Stimulated activated CD8-positive, alpha-beta memory T cell treated with anti-CD3 and anti-CD28 coated beads, Interleukin-12 subunit alpha, Interleukin-12 subunit beta, amount 100 ng/mL, for 1 hour (primary cell): Measurements from ENCODE around the gene PLK5.
"Not testable (repeated sequence)": the region's sequence is repeated elsewhere in the genome, so short reads cannot be mapped to it uniquely, and the experiment has no call there.

Experiments
- DNase-seq: peaks from one replicate; pipeline ENCODE4 v3.0.0-alpha.2; 2020; ENCODE audit warnings: low read depth

Gene PLK5

GRCh38 chr19:1523412-1524286 lies at the start of gene PLK5:
PLK5 (plus strand) TSS chr19:1524077; CDS start chr19:1526997, 2,920 bp downstream.
- no peak for DNase-seq

DNA sequence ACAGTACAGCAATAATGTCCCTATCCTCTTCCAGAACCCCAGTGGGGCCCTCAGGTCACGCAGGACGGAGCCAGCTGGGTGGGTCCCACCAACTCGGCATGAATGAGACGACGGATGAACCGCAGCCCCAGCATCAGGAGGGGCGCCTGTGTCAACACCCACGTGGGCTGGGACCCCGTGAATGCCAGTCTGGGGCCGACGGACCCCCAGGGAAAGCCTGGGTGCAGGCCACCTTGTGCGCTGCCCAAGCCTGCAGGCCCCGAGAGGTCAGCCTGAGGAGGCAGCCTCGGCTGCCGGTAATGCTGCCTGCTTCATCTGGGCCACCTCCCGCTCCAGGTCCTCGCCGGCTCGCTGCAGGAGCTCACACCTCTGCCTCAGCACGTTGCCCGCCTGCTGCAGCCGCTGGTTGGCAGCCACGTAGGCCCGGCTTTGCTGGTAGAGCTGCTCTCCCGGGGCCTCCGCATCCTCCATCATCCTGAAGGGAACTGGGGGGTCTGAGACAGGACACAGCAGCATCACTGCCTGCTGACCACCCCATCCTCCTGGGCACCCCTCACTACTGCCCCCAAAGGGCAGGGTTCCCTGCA lies 49.0 kb upstream of the PLK5 start:
- no peak for DNase-seq

DNA sequence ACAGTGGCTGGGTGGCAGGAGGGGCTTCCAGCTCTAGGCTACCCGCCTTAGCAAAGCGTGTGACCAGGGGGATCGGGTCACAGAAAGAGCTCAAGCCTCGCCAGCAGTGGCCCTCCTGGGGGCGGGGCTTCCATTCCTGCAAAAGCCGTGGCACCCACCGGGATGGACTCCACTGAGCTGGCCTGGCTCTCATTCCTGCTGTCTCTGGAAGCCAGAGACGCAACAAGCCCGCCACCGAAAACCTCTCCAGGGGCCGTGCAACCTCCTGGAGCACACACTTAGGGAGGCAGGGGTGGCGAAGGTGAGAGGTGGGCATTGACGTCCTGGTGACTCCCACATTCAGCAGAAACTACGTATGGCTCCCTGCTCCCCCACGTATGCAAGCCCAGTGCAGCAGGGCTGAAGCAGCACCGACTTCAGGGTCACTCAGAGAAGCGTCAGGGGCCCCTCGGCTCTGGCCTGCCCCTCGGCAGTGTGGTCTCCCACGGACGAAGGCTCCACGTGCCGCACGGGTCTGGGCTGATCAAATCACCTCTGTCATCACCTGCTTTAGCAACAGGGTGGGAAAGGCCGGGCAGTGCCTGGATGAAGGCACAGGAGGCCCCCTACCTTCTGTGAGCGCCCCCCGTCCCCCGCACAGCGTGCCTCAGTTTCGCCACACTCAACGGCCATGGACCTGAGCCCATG lies 48.0 kb upstream of the PLK5 start:
- DNase-seq: no peak

DNA sequence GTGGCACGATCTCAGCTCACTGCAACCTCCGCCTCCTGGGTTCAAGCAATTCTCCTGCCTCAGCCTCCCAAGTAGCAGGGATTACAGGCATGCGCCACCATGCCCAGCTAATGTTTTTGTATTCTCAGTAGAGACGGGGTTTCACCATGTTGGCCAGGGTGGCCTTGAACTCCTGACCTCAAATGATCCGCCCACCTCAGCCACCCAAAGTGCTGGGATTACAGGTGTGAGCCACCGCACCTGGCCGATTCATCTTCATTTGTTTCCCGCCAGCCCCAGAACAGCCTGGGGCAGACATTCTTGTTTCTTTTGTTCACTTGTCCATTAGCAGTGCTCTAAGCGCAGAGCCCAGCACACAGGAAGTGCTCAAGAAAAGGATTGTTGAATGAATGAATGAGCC lies 46.8 kb upstream of the PLK5 start:
- not testable (repeated sequence) for DNase-seq

DNA sequence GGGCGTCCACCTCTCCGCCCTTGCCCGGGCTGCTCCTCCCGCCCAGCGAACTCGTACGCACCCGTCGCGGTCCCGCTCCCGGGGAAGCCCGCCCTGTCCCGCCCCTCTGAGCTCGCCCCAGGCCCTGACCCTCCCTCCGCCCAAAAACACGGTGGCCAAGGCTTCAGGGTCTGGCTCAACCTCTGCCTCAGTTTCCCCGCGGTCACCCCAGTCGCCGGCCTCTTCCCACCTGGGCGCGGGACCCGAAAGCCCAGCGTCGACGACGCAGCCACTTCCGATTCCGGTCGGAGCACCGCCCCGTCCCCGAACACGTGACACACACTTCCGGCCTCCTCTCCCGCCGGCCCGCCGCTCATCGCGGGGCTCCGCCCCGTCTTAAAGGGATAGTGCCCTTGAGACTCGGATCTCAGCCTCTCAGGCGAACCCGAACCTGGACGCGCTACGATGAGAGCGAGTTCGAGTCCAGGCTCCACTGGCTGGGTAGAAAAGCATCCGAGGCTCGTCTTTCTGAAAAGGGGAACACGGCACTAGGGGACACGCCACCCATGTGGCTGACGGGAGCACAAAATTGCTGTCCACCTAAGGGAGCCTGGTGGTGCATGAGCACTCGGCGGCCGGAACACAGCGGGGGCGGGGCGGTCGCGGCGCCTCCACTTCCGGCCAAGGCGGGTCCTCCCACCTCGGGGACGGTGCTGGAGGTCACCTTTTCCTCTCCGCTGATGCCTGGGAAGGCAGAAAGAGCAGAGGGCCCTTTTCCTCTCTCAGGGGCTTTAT lies 44.8 kb upstream of the PLK5 start, which contains the start of gene C19orf25:
Gene C19orf25 (minus strand): TSS at position 282 of the 774 bp plus-strand sequence. CDS start 312 bp downstream, outside the sequence.
- peak; percentile 85 for DNase-seq

DNA sequence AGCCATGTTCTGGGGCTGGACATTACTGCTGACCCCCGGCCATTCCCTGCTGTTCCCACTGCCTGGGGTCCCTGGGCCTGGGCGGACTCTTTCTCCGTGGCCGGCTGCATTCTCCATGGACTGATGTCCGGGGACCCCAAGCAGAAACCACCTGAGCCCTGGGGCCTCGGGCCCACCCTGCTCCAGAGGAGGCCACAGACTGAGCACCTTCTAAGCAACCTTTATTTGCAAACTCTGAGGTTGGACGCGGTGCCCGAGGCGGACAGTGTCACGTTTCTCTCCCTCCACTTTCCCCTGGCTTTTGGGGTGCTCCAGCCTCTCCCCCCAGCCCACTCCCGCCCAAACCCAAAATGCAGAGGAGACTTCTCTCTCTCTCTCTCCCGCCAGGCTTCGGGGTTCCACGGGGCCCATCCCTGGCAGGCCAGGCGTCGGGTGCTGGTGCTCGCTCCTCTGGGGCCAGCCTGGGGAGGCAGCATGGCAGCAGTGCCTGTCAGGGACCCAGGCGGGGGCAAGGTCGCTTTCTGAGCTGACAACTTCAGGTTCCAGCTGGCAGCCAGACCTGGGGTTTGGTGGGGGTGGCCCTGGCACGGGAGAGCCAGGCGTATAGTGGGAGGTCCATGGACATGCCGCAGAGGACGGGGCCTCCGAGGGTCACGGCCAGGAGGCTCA lies 42.5 kb upstream of the PLK5 start:
- DNase-seq: no peak

DNA sequence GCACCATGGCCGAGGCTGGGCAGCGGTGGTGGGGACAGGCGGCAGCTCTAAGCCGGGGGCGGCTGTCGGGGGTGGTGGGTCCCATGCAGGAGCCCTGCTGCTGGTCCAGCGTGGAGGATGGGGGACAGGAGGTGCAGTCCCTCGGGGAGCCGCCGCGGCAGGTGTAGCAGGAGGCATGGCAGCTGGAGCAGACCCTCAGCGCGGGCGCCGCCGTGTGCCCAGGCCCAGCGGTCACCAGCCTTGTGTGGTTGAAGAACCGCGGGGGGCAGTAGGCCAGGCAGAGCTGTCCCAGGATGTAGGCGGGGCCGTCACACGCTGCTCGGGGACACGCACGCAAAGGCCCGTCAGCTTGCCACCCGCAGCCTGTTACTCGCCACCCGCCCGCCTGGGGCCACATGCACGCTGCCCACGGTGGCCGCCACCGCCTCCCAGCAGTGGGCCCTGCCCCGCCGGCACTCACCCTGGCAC lies 42.0 kb upstream of the PLK5 start:
- DNase-seq: no peak

DNA sequence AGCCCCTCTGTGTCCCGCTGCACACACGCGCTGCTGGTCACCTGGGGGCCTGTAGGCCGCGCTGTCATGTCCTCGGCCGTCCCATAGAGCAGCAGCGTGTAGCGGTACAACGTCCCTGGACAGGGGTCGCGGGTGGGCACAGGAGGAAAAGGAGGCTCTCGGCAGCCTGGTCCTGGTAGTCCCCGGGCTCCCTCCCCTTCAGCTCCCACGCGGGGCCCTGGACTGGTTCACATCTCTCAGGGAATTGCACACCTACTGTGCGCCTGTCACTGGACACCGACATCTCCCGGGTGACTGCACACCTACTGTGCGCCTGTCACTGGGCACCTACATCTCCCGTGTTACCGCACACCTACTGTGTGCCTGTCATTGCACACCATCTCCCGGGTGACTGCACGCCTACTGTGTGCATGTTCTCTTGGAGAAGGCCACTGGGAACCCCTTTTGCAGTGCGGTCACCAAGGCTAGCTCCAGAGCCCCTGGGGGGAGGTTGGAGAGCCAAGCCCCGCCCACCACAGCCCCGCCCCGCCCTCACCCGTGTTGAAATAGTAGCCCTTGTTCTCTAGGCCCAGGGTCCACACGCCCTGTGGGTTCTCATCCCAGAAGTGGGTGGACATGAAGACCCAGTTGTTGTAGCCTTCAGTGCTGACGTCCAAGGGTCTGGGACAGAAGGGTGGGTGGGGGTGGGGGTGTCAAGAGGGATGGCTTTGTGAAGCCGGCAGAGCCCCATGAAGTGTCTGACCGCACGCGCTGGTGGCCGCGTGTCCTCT lies 41.3 kb upstream of the PLK5 start:
- DNase-seq: no peak

- DNase-seq: no peak
These were observed 40.5 kb upstream of the PLK5 start for GRCh38 chr19:1483131-1483978.

- no peak for DNase-seq
These were observed 39.9 kb upstream of the PLK5 start for GRCh38 chr19:1483979-1484428.

DNA sequence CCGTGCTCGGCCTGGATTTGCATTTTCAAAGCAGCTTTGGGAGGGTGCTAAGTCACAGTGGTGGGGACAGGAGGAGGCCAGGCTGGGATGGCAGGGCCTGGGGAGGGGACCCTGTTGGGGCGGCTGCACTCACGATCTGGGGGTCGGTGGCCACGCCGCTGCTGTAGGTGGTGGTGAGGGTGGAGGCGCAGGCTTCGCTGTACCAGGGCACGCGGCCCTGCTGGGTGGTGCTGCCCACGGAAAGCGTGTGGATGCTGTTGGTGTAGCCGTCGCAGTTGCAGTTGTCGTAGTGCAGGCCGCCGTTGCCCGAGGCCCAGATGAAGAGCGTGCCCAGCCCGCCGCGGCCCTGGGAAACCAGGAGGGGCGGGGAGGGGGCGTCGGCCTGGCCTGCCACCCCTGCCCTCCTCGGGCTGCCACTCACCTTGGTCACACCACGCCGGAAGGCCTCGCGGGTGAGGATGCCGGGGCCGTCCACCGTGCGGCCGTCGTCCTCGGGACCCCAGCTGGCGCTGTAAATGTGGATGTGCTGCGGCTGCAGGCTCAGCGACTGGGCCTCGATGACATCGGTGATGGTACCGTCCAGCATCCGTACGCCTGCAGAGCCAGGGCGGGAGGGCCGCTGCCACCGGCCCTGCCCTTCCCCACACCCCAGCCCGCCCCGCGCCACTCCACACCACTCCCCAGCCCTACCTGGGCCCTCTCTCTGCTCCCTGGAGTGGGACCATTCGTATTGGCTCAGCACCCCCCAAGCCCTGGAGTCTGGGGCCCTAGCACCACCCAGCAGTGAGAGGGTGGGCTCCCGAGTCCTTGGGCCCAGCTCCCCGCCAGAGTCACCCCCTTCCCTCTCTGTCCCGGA lies 36.9 kb upstream of the PLK5 start:
- DNase-seq: no peak

DNA sequence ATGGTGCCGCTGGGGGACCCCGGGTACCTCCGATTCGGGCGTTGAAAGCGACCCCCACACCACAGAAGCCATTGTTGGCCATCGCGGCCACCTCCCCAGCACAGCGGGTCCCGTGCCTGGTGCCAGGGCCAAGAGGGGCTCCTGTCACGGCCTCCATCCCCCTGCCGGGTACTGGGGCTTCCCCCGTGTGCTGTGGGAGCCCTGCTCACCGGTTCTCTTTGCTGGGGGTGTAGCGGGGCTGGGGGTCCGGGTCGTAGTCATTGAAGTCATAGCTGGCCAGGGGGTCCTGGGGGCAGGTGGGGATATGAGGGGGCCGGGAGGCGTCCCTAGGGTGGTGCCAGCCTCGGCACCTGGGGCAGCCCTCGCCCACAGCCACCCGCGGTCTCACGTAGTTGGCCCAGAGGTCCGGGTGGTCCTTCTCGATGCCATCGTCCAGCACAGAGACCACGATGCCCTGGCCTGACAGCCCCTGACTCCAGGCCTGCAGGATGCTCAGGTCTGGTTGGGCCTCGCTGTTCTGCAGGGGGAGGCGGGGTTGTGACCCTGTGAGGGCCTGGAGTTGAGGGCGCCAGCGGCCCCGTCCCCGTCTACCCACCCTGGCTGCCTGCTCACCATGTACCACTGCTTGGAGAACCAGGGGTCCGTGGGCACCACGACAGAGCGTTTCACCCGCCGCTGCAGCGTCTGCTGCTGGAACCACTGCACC lies 36.1 kb upstream of the PLK5 start:
- no peak for DNase-seq

DNA sequence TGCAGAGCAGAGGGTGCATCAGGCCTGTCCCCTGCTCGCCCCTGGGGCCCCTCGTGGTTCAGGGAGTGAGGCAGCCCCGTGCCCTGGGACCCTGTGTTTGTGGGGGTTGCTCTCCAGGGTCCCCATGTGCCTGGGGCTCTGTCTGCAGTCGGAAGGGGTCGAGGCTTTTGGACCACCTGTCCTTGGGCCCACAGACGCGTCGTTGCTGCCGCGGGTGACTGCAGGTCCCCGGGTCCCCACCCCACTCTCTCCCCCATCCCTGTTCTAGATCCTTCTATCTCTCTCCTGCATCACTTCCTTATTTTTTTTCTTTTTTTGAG lies 35.6 kb upstream of the PLK5 start:
- no peak for DNase-seq

GRCh38 chr19:1489463-1490310 lies 34.2 kb upstream of the PLK5 start:
- no peak for DNase-seq

DNA sequence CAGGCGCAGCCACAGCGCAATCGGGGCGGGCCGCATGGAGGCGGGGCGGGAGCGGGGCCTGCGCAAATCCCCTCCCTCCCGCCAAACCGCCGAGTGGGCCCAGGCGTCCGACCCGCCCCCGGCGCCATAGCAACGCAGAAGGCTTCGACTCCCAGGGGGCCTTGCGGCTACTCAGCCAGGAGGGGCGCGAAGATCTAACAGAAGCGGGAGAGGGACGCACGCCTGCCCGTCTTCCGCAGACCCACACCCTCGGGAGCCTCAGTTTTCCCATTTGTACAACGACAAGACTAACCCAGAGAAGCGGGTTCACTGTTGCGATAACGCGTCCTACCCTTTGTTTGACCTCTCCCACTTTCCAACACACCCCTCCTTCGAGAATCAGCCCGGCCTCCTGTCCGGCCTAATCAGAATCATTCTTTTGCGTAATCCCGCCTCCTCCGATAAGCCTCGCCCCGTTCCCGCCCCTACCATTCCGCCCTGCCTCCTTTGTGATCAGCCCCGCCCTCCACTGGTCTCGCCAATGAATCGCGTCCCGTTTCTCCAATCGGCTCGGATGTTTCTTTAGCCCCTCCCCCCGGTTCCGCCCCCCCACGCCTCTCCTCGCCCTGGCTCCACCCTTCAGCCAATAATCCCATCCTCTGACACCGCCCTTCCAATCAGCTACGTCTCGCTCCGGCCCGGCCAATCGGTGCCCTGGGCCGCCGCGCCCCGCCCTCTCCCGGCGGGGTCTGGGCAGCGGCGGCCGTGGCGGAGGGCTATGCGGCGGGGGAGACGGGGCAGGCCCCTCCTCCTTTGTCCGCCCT lies 33.4 kb upstream of the PLK5 start, which contains the start of gene PCSK4:
Gene PCSK4 (minus strand): TSS at position 40 of the 803 bp plus-strand sequence. CDS start 4 bp downstream, at position 36.
- DNase-seq: peak; percentile 97
